ENCODE results near the gene SHROOM2.

- TF ChIP-seq, protein P1, sequence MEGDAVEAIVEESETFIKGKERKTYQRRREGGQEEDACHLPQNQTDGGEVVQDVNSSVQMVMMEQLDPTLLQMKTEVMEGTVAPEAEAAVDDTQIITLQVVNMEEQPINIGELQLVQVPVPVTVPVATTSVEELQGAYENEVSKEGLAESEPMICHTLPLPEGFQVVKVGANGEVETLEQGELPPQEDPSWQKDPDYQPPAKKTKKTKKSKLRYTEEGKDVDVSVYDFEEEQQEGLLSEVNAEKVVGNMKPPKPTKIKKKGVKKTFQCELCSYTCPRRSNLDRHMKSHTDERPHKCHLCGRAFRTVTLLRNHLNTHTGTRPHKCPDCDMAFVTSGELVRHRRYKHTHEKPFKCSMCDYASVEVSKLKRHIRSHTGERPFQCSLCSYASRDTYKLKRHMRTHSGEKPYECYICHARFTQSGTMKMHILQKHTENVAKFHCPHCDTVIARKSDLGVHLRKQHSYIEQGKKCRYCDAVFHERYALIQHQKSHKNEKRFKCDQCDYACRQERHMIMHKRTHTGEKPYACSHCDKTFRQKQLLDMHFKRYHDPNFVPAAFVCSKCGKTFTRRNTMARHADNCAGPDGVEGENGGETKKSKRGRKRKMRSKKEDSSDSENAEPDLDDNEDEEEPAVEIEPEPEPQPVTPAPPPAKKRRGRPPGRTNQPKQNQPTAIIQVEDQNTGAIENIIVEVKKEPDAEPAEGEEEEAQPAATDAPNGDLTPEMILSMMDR (conservative IDR thresholded peaks at IDR 0.05; ENCODE audit: low read depth, low read length): no peak
- TF ChIP-seq RFX5 (IDR thresholded peaks at IDR 0.05; ENCODE audit: low read depth, low read length) (no peak), MAZ (IDR thresholded peaks at IDR 0.05; ENCODE audit: borderline replicate concordance, low read depth, low read length) (no peak), SMC3 (IDR thresholded peaks at IDR 0.05; ENCODE audit: low read depth, low read length) (no peak), POLR2A (IDR thresholded peaks at IDR 0.05; ENCODE audit: low read depth, low read length) (no peak), RAD21 (IDR thresholded peaks at IDR 0.05; ENCODE audit: low read length) (no peak), CEBPB (IDR thresholded peaks at IDR 0.05; ENCODE audit: low read depth, low read length) (no peak), MXI1 (IDR thresholded peaks at IDR 0.05; ENCODE audit: borderline replicate concordance, low read depth, low read length) (no peak), MAFK (IDR thresholded peaks at IDR 0.05; ENCODE audit: low read depth, low read length) (no peak), CHD1 (IDR thresholded peaks at IDR 0.05; ENCODE audit: low read depth, low read length) (no peak), BHLHE40 (IDR thresholded peaks at IDR 0.05; ENCODE audit: low read depth, low read length) (no peak), RCOR1 (IDR thresholded peaks at IDR 0.05; ENCODE audit: insufficient replicate concordance, low read length) (no peak)
- TF ChIP-seq, protein P2, sequence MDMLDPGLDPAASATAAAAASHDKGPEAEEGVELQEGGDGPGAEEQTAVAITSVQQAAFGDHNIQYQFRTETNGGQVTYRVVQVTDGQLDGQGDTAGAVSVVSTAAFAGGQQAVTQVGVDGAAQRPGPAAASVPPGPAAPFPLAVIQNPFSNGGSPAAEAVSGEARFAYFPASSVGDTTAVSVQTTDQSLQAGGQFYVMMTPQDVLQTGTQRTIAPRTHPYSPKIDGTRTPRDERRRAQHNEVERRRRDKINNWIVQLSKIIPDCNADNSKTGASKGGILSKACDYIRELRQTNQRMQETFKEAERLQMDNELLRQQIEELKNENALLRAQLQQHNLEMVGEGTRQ (IDR thresholded peaks at IDR 0.05; ENCODE audit: low read depth, low read length): no peak
- TF ChIP-seq, protein P3, sequence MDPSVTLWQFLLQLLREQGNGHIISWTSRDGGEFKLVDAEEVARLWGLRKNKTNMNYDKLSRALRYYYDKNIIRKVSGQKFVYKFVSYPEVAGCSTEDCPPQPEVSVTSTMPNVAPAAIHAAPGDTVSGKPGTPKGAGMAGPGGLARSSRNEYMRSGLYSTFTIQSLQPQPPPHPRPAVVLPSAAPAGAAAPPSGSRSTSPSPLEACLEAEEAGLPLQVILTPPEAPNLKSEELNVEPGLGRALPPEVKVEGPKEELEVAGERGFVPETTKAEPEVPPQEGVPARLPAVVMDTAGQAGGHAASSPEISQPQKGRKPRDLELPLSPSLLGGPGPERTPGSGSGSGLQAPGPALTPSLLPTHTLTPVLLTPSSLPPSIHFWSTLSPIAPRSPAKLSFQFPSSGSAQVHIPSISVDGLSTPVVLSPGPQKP (IDR thresholded peaks at IDR 0.05; ENCODE audit: borderline replicate concordance, low read depth, low read length): no peak
Measured at GRCh38 chrX:9758021-9758638, 28.1 kb upstream of the SHROOM2 start.
